ENCODE results near the gene FAM47C.
"Not testable (repeated sequence)": the region's sequence is repeated elsewhere in the genome, so short reads cannot be mapped to it uniquely, and the experiment has no call there.

FAM47C gene

DNA sequence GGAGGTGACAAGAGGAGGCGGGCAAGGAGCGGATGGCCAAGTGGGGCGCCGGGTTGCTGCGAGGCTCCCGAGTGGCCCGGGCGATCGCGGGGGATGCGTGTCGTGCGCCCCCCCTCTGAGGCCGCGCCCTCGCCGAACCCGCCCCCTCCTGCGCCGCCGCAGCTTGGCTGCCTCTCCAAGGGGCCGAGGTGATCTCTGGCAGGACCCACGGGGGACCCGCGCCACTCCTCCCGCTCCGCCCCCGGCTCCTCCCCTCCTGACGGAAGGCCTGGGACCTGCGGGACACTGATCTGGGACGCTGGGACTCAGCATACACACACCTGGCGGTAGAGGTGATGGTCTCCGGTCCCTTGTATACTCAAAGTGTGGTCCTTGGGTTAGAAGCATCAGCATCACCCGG is 21.9 kb upstream of the FAM47C start:
- H3K27me3 ChIP-seq (ENCODE audit: control insufficient read depth, low read length), result no peaks in the 10 kb centered on the region
- TF ChIP-seq EZH2phosphoT487 (IDR thresholded peaks at IDR 0.05; ENCODE audit: borderline replicate concordance, low read length), result no peak
- TF ChIP-seq, protein P1, sequence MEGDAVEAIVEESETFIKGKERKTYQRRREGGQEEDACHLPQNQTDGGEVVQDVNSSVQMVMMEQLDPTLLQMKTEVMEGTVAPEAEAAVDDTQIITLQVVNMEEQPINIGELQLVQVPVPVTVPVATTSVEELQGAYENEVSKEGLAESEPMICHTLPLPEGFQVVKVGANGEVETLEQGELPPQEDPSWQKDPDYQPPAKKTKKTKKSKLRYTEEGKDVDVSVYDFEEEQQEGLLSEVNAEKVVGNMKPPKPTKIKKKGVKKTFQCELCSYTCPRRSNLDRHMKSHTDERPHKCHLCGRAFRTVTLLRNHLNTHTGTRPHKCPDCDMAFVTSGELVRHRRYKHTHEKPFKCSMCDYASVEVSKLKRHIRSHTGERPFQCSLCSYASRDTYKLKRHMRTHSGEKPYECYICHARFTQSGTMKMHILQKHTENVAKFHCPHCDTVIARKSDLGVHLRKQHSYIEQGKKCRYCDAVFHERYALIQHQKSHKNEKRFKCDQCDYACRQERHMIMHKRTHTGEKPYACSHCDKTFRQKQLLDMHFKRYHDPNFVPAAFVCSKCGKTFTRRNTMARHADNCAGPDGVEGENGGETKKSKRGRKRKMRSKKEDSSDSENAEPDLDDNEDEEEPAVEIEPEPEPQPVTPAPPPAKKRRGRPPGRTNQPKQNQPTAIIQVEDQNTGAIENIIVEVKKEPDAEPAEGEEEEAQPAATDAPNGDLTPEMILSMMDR (IDR thresholded peaks at IDR 0.05; ENCODE audit: low read depth, low read length, poor library complexity, severe bottlenecking), result no peak
- H3K79me2 ChIP-seq (ENCODE audit: control insufficient read depth, low read length), result no peaks in the 10 kb centered on the region
- H3K9me2 ChIP-seq (replicated peaks; ENCODE audit: control insufficient read depth, low read length), result no peaks in the 10 kb centered on the region
- no peak overlapping the region for H3K4me2 ChIP-seq (ENCODE audit: low read length)
- H3K9me3 ChIP-seq (ENCODE audit: control insufficient read depth, insufficient read depth, low read length), result no peaks in the 10 kb centered on the region
- H3K27ac ChIP-seq (ENCODE audit: low read depth, low read length), result no peak overlapping the region
- H4K20me1 ChIP-seq (ENCODE audit: control insufficient read depth, insufficient read depth, low read depth, low read length), result no peaks in the 10 kb centered on the region
- no peaks in the 10 kb centered on the region for H3K36me3 ChIP-seq (ENCODE audit: control insufficient read depth, low read length)
- no peak overlapping the region for H3K4me3 ChIP-seq (ENCODE audit: low read length)
- H3K4me1 ChIP-seq (ENCODE audit: control insufficient read depth, low read length), result no peaks in the 10 kb centered on the region
- no peaks in the 10 kb centered on the region for H3F3A ChIP-seq (ENCODE audit: control insufficient read depth, insufficient read depth)

DNA sequence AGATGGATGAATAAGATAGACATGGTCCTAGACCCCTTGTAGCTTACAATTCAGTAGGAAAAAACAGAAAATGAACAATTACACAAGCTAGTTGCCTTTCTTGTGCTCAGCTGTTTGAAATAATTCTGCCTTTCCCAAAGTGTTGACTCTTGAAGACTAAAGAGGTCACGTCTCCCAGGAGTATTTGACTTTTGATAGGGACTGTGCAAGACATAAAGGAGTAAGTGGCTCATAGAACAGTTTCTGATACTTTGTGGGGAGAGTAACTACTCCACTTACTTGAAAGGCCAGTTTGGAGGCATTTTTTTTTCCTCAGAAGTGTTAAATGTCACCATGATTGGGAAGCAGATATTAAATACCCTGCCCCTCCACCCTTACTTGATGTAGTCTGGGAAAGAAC is 21.0 kb upstream of the FAM47C start:
- not testable (repeated sequence) for H3K9me2 ChIP-seq (replicated peaks; ENCODE audit: control insufficient read depth, low read length); H3K36me3 ChIP-seq (ENCODE audit: control insufficient read depth, low read length); H3K9me3 ChIP-seq (ENCODE audit: control insufficient read depth, insufficient read depth, low read length)

DNA sequence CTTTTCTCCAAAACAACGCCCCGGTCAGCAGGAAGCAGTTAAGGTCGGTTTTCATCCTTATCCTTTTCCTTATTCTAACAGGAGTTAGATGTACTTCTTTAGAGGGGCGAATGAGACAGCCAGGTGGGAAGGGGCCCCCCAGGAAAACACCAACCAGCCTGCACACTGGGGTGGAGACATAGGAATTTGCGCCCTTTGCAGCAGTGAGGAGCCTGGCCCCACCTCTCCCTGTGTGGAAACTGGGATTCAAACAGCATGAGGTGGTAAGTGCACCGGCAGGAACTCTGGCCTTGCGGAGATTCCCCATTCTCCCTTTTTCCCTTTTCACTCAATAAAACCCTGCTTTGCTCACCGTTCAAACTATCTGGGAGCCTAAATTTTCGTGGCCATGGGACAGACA is 8.0 kb upstream of the FAM47C start:
- H3K36me3 ChIP-seq (ENCODE audit: control insufficient read depth, low read length), result no peaks in the 10 kb centered on the region
- no peak overlapping the region for H3K4me2 ChIP-seq (ENCODE audit: low read length)
- H3K4me3 ChIP-seq (ENCODE audit: low read length), result no peak overlapping the region
- H3F3A ChIP-seq (ENCODE audit: control insufficient read depth, insufficient read depth), result no peaks in the 10 kb centered on the region
- TF ChIP-seq, protein P1 (IDR thresholded peaks at IDR 0.05; ENCODE audit: low read depth, low read length, poor library complexity, severe bottlenecking), result no peak
- no peak for TF ChIP-seq EZH2phosphoT487 (IDR thresholded peaks at IDR 0.05; ENCODE audit: borderline replicate concordance, low read length)
- H3K9me3 ChIP-seq (ENCODE audit: control insufficient read depth, insufficient read depth, low read length), result no peaks in the 10 kb centered on the region
- H3K4me1 ChIP-seq (ENCODE audit: control insufficient read depth, low read length), result no peaks in the 10 kb centered on the region
- no peak overlapping the region for H3K27ac ChIP-seq (ENCODE audit: low read depth, low read length)
- no peaks in the 10 kb centered on the region for H3K27me3 ChIP-seq (ENCODE audit: control insufficient read depth, low read length)
- no peaks in the 10 kb centered on the region for H4K20me1 ChIP-seq (ENCODE audit: control insufficient read depth, insufficient read depth, low read depth, low read length)
- H3K79me2 ChIP-seq (ENCODE audit: control insufficient read depth, low read length), result no peaks in the 10 kb centered on the region
- no peaks in the 10 kb centered on the region for H3K9me2 ChIP-seq (replicated peaks; ENCODE audit: control insufficient read depth, low read length)

More for the DNA sequence above, 21.0 kb upstream of the FAM47C start:
- not testable (repeated sequence) for H3F3A ChIP-seq (ENCODE audit: control insufficient read depth, insufficient read depth); H3K27ac ChIP-seq (ENCODE audit: low read depth, low read length); H3K4me2 ChIP-seq (ENCODE audit: low read length); H3K4me3 ChIP-seq (ENCODE audit: low read length); H3K27me3 ChIP-seq (ENCODE audit: control insufficient read depth, low read length); H4K20me1 ChIP-seq (ENCODE audit: control insufficient read depth, insufficient read depth, low read depth, low read length); H3K4me1 ChIP-seq (ENCODE audit: control insufficient read depth, low read length); H3K79me2 ChIP-seq (ENCODE audit: control insufficient read depth, low read length)

DNA sequence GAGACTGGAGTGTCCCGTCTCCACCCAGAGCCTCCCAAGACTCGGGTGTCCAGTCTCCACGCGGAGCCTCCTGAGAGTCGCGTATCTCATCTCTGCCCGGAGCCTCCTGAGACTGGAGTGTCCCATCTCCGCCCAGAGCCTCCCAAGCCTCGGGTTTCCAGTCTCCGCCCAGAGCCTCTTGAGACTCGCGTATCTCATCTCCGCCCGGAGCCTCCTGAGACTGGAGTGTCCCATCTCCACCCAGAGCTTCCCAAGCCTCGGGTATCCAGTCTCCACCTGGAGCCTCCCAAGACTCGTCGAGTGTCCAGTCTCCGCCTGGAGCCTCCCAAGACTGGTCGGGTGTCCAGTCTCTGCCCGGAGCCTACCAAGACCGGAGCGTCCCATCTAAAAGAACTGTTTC is 2.3 kb downstream of the FAM47C start:
- no peak overlapping the region for H3K27ac ChIP-seq (ENCODE audit: low read depth, low read length)
- H3K9me2 ChIP-seq (replicated peaks; ENCODE audit: control insufficient read depth, low read length), result no peaks in the 10 kb centered on the region
- H3K36me3 ChIP-seq (ENCODE audit: control insufficient read depth, low read length), result no peaks in the 10 kb centered on the region
- H3K4me1 ChIP-seq (ENCODE audit: control insufficient read depth, low read length), result no peaks in the 10 kb centered on the region
- no peaks in the 10 kb centered on the region for H3K79me2 ChIP-seq (ENCODE audit: control insufficient read depth, low read length)
- H3K4me3 ChIP-seq (ENCODE audit: low read length), result no peak overlapping the region
- TF ChIP-seq, protein P1 (IDR thresholded peaks at IDR 0.05; ENCODE audit: low read depth, low read length, poor library complexity, severe bottlenecking), result no peak
- TF ChIP-seq EZH2phosphoT487 (IDR thresholded peaks at IDR 0.05; ENCODE audit: borderline replicate concordance, low read length), result no peak
- no peak overlapping the region for H3K4me2 ChIP-seq (ENCODE audit: low read length)
- H3K27me3 ChIP-seq (ENCODE audit: control insufficient read depth, low read length), result no peaks in the 10 kb centered on the region
- H3F3A ChIP-seq (ENCODE audit: control insufficient read depth, insufficient read depth), result no peaks in the 10 kb centered on the region
- no peaks in the 10 kb centered on the region for H4K20me1 ChIP-seq (ENCODE audit: control insufficient read depth, insufficient read depth, low read depth, low read length)
- no peaks in the 10 kb centered on the region for H3K9me3 ChIP-seq (ENCODE audit: control insufficient read depth, insufficient read depth, low read length)

DNA sequence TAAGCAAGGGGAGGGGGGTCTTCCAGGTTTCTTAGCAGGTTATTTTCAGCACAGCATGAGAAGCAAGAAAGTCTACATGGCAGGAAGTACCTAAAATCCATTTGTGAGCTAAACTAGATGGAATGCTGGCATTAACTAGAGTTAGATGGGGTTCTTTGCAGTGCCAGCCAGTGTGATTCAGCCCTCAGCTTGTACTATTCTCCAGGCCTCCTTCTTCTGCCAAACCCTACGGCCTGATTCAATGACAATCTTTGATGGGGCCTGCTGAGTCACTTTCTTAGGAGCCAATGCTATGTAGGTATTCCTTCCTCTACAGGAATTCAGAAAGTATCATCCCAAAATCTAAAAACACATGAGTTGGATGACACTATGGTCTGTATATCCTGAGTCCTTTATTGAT is 26.1 kb downstream of the FAM47C start:
- H3K4me3 ChIP-seq (ENCODE audit: low read length); H3K27ac ChIP-seq (ENCODE audit: low read depth, low read length); H3K9me3 ChIP-seq (ENCODE audit: control insufficient read depth, insufficient read depth, low read length); H3K9me2 ChIP-seq (replicated peaks; ENCODE audit: control insufficient read depth, low read length); H3K4me2 ChIP-seq (ENCODE audit: low read length); H3K27me3 ChIP-seq (ENCODE audit: control insufficient read depth, low read length); H3K36me3 ChIP-seq (ENCODE audit: control insufficient read depth, low read length); H3F3A ChIP-seq (ENCODE audit: control insufficient read depth, insufficient read depth); H3K4me1 ChIP-seq (ENCODE audit: control insufficient read depth, low read length); H4K20me1 ChIP-seq (ENCODE audit: control insufficient read depth, insufficient read depth, low read depth, low read length); H3K79me2 ChIP-seq (ENCODE audit: control insufficient read depth, low read length): not testable (repeated sequence)

DNA sequence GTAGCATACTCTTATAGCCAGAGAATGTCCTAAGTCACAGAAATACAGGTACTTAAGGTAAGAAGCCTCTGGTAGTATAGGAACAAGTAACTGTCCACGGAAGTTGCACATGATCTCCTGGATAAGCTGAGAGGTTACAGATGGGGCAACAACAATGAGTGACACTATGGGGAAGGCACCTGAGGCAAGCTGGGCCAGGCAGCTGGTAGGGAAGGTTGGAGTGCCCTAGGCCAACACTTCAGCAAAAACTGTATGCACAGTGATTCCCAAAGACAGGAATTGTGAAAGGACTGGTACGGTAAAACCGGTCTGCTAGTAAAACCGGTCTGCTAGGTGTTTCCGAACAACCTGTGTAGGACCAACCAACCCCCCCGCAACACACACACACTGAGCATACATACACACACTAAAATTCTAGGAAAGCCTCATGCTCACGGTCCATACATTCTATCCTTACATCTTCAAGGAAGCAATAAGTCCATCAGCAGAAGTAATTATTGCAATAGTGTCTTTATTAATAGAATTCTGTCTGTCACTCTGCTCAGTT is 28.6 kb downstream of the FAM47C start:
- H3K36me3 ChIP-seq (ENCODE audit: control insufficient read depth, low read length); H3K4me2 ChIP-seq (ENCODE audit: low read length); H3K4me1 ChIP-seq (ENCODE audit: control insufficient read depth, low read length); H3K79me2 ChIP-seq (ENCODE audit: control insufficient read depth, low read length); H3K9me2 ChIP-seq (replicated peaks; ENCODE audit: control insufficient read depth, low read length); H3K27me3 ChIP-seq (ENCODE audit: control insufficient read depth, low read length); H3K27ac ChIP-seq (ENCODE audit: low read depth, low read length); H3K4me3 ChIP-seq (ENCODE audit: low read length); H3F3A ChIP-seq (ENCODE audit: control insufficient read depth, insufficient read depth); H3K9me3 ChIP-seq (ENCODE audit: control insufficient read depth, insufficient read depth, low read length); H4K20me1 ChIP-seq (ENCODE audit: control insufficient read depth, insufficient read depth, low read depth, low read length): not testable (repeated sequence)

Measured in DOHH2 (cell line).